Measurements from ENCODE around the gene C7orf33.
"Not testable (repeated sequence)": the region's sequence is repeated elsewhere in the genome, so short reads cannot be mapped to it uniquely, and the experiment has no call there.

C7orf33 gene, protein sequence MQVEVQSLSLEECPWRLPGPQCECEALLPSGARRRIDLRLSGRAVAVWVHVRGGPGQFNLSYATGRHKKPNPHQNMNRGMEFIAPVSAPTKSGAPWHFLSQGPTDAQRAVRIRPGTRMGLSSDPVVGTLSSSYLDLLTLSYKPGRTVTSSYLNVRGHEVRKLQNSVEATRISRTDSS

DNA sequence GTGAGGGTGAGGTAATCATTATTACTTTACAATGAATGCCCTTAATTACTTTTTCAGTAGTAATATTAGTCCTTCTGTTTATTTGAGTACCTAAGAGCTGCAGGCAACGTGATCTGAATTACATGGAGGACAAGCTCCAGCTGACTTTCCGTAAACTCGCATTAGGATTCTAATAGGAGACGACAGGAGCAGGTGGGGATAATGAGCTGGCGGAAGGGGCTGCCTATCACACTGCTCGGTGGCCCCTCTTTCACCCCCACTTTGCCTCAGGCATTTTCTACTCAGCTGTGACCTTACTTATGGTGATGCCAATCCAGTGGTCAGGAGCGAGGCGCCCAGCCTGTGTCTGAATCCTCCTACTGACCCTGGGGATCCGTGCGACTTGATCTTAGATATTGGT lies at the start of gene C7orf33:
C7orf33 (plus strand) TSS at position 296 of the 400 bp plus-strand sequence. CDS start 160 bp downstream, outside the sequence.
- no peak for DNase-seq

- DNase-seq = no peak
Measured at GRCh38 chr7:148541891-148542504, 48.6 kb upstream of the C7orf33 start.

DNA sequence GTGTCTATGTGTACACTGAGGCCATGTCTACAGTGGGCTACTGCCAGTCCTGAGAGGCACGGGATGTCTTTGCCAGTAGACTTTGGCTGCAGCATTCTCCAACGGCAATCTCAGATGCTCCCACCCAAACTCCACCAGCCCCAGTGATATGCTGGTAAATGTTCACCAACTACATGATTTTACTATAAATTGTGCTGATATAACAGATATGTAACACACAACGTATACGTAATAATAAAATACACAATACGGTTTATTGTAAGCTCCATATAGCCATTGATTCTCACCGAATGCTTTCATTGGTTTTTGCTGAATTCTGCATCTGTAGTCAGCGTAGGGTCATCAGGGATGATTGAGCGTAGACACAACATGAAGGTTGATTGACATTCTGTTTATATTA lies 47.3 kb upstream of the C7orf33 start:
- no peak for DNase-seq

- DNase-seq = no peak
Measured at GRCh38 chr7:148545172-148545571, 45.4 kb upstream of the C7orf33 start.

- DNase-seq = no peak
Measured at GRCh38 chr7:148545932-148546331, 44.6 kb upstream of the C7orf33 start.

- DNase-seq = no peak
Measured at GRCh38 chr7:148546857-148547256, 43.7 kb upstream of the C7orf33 start.

- DNase-seq = no peak
Measured at GRCh38 chr7:148547951-148548350, 42.6 kb upstream of the C7orf33 start.

- no peak for DNase-seq
Measured at GRCh38 chr7:148553979-148554378, 36.6 kb upstream of the C7orf33 start.

- no peak for DNase-seq
Measured at GRCh38 chr7:148556892-148557291, 33.7 kb upstream of the C7orf33 start.

DNA sequence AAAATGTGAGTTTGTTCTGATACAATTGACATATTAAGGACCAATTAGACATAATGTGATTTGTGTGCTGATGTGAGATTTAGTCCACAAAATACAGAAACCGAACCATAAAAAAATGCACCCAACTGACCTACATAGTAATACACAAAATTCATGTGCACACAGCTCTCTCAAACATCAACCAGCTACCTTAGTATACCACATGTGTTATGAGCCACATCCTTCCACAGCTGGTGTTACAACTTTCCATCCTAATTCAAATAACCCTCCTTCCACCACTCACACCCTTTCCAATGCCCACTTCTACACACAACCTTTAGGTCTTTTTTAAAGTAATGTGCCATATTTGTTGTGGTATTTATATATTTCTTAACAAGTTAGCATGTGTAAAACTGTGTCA lies 31.7 kb upstream of the C7orf33 start:
- DNase-seq = no peak

- DNase-seq = no peak
Measured at GRCh38 chr7:148561099-148561498, 29.5 kb upstream of the C7orf33 start.

DNA sequence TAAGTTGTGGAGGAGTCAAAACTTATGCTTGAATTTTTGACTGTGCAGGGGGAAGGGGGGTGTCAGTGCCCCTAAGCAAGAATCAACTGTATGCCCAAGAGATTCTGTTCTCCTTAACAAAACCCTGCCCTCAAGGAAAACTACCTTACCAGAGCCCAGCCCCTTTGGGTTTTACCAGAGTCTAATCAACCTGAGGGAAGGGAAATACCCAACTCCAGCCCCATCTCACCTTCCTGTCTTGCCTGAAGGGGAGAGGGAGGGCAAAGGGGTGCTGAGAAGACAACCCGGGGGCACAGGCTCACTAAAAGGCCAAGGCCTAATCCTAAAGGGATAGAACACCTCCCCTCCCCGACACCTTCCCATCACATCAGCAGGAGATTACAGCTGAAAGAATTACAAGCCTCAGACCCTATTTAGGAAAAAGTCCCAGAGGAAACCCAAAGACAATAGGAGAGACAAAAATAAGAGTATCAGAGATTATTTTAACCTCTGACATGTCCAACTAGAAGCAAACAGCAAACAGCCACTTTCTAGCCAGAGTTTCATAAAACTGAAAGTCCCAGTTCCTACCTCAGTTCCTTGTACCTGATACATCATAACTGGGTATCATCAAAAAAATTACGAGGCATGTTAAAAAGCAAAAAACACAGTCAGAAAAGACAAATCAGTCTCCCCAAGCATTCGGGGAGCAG lies 26.8 kb upstream of the C7orf33 start:
- no peak for DNase-seq

DNA sequence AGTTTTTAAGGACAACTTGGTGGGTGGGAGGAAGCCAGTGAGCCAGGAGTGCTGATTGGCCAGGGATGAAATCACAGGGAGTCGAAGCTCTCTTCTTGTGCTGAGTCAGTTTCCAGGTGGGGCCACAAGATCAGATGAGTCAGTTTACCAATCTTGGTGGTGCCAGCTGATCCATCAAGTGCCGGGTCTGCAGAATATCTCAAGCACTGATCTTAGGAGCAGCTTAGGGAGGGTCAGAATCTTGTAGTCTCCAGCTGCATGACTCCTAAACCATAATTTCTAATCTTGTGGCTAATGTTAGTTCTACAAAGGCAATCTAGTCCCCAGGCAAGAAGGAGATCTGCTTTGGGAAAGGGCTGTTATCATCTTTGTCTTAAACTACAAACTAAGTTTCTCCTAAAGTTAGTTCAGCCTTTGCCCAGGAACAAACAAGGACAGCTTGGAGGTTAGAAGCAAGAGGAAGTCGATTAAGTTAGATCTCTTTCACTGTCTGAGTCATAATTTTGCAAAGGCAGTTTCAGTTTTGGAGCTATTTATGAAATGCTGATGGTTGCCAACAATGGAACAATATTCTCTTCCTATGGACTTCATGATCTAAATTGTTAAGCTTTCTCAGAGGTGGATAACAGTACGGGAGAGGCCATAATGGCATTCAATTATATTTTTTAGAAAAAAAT lies 26.2 kb upstream of the C7orf33 start:
- DNase-seq = peak; percentile 31

DNA sequence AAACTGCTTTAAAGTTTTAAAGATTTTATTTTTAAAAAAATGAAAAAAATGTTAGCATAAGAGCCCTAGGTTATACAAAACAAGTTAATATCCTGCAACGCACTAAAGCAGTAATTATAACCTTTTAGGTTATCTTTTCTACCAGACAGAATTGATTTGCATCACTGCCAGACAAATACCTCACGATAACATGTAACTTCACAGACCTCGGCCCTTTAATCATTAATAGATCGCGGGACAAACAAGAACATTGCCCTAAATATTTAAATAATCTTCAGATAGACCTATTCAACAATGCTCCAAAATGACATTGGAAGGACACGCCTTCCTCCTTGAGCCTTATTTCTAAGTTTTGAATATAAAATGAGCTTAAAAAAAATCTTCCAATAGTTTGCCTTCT lies 23.8 kb upstream of the C7orf33 start:
- no peak for DNase-seq

GRCh38 chr7:148567524-148567923 lies 23.0 kb upstream of the C7orf33 start:
- no peak for DNase-seq

DNA sequence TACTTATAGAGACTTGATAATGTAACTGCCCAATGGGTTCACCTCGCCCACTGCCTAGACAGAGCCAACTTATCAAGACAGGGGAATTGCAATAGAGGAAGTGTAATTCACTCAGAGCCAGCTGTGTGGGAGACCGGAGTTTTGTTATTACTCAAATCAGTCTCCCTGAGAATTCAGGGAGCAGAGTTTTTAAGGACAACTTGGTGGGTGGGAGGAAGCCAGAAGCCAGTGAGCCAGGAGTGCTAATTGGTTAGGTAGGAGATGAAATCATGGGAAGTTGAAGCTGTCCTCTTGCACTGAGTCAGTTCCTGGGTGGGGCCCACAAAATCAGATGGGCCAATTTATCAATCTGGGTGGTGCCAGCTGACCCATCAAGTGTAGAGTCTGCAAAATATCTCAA lies 20.1 kb upstream of the C7orf33 start:
- DNase-seq = no peak

- not testable (repeated sequence) for DNase-seq
Measured at GRCh38 chr7:148570973-148571372, 19.6 kb upstream of the C7orf33 start.

DNA sequence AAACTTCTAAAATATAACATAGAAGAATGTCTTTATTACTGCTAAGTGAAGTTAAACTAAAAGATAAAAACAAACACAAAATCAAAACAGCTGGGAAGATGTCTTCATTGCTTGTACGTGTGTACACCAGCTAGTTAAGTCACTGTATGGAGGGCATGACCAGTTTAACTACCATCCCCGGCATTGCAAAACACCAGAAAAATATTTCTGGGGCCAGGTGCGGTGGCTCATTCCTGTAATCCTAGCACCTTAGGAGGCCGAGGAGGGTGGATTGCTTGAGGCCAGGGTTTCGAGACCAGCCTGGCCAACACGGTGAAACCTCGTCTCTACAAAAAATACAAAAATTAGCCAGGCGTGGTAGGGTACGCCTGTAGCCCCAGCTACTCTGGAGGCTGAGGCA lies 19.2 kb upstream of the C7orf33 start:
- DNase-seq = no peak

GRCh38 chr7:148572067-148572522 lies 18.5 kb upstream of the C7orf33 start:
- no peak for DNase-seq

DNA sequence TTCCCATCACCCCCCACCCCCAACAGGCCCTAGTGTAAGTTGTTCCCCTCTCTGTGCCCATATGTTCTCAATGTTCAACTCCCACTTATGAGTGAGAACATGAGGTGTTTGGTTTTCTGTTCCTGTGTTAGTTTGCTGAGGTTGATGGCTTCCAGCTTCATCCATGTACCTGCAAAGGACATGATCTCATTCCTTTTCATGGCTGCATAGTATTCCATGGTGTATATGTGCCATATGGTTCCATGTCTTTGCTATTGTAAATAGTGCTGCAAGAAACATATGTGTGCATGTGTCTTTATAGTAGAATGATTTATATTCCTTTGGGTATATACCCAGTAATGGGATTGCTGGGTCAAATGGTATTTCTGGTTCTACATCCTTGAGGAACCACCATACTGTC lies 17.0 kb upstream of the C7orf33 start:
- not testable (repeated sequence) for DNase-seq

DNA sequence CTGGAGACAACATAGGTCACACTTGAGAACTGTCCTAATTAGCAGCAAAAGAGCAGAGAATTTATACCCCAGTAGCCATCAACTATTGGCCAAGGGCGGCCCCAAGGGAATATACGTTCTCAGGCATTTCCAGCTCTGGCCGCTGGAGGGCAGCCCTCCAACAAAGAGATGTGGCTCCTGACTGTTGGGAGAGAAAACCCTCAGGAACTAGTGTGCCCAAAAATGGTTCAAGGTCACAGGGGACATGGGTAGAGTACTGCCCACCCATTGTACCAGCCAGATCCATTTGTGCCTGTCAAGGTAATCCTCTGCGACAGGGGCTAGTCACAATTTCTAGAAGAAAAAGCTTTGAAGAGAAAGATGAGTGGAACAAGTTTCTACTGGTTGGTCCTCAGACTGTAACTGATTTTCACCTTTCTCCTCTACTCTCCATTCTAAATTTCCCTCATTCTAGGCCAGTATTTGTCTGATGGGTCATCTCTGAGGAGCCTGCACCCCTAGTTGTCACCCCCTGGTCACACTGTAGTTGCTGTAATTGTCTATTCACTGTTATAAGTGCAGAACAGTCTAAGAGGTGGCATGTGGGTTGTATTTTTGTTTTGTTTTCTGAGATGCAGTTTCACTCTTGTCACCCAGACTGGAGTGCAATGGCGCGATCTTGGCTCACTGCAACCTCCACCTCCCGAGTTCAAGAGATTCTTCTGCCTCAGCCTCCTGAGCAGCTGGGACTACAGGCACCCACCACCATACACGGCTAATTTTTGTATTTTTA lies 14.7 kb upstream of the C7orf33 start:
- peak; percentile 73 for DNase-seq

GRCh38 chr7:148579366-148579765 lies 11.2 kb upstream of the C7orf33 start:
- no peak for DNase-seq

GRCh38 chr7:148580446-148580845 lies 10.1 kb upstream of the C7orf33 start:
- DNase-seq = no peak

All from activated naive CD4-positive, alpha-beta T cell treated with anti-CD3 and anti-CD28 coated beads, Interleukin-2, amount 50 U/mL, for 16 hours (primary cell).